Measurements from ENCODE around the gene ARL6IP1.
"Not testable (repeated sequence)": the region's sequence is repeated elsewhere in the genome, so short reads cannot be mapped to it uniquely, and the experiment has no call there.

Gene ARL6IP1

GRCh38 chr16:18757960-18758660, 43.2 kb downstream of the ARL6IP1 start:
- DNase-seq = not testable (repeated sequence)

- not testable (repeated sequence) for DNase-seq
Observed at GRCh38 chr16:18756639-18757038, 44.7 kb downstream of the ARL6IP1 start.

GRCh38 chr16:18742870-18743269, 58.5 kb downstream of the ARL6IP1 start:
- DNase-seq = not testable (repeated sequence)

Measured in activated CD4-positive, alpha-beta T cell treated with anti-CD3 and anti-CD28 coated beads, Interleukin-10, Interleukin-2, amounts not matched to agents 100 ng/mL and 50 ng/mL, durations not matched to agents 16 hours and 8 hours (primary cell).